CMK (cell line): ENCODE results near the gene PTTG1IP.
"Not testable (repeated sequence)": the region's sequence is repeated elsewhere in the genome, so short reads cannot be mapped to it uniquely, and the experiment has no call there.

Experiments used
- DNase-seq: peaks from one replicate; pipeline ENCODE4 v3.0.0-alpha.2; 2010; ENCODE audit warnings: low read depth

The PTTG1IP gene, protein sequence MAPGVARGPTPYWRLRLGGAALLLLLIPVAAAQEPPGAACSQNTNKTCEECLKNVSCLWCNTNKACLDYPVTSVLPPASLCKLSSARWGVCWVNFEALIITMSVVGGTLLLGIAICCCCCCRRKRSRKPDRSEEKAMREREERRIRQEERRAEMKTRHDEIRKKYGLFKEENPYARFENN

DNA sequence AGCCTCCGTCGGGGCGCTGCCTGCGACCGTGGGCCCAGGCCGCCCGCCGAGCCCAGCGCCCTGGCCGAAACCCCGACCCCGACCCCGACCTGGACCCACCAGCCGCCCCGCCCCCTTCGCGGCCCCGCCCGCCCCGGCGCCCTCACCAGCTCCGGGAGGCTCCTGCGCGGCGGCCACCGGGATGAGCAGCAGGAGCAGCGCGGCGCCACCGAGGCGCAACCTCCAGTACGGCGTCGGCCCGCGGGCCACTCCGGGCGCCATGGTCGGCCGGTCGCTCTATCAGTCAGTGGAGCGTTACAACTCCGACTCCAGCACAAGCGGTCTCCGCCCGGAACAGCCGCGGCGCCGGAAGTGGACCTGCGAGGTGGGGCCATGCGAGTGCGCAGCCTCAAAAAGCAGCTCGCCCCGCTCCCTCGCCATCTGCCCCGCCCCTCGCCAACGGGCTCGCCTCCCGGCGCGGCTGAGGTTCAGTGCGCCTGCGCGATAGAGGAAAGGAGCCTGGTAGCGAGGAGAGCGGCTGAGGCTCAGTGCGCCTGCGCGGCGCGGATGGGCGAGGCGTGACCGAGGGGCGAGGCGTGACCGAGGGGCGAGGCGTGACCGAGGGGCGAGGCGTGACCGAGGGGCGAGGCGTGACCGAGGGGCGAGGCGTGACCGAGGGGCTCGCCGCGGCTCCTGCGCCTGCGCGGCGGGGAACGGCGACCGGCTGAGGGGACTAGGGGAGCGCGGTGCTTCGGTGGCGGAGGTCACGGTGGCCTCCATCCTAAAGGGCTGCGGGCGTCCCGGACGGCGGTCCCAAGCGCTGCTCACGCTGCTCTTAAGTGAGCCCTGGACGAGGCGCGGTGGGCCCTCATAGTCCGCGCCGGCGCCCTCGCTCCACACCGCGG lies at the start of gene PTTG1IP:
Gene PTTG1IP (minus strand): TSS at position 335 of the 884 bp plus-strand sequence. CDS start 74 bp downstream, at position 261.
- DNase-seq: peak; percentile 99

GRCh38 chr21:44921928-44922327 lies 48.4 kb upstream of the PTTG1IP start:
- no peak for DNase-seq

- DNase-seq: peak; percentile 79
These were observed 47.5 kb upstream of the PTTG1IP start, which contains the start of gene ITGB2 for GRCh38 chr21:44920694-44921604. ITGB2 (minus strand) TSS chr21:44920899; CDS start chr21:44910782, 10,117 bp downstream.

DNA sequence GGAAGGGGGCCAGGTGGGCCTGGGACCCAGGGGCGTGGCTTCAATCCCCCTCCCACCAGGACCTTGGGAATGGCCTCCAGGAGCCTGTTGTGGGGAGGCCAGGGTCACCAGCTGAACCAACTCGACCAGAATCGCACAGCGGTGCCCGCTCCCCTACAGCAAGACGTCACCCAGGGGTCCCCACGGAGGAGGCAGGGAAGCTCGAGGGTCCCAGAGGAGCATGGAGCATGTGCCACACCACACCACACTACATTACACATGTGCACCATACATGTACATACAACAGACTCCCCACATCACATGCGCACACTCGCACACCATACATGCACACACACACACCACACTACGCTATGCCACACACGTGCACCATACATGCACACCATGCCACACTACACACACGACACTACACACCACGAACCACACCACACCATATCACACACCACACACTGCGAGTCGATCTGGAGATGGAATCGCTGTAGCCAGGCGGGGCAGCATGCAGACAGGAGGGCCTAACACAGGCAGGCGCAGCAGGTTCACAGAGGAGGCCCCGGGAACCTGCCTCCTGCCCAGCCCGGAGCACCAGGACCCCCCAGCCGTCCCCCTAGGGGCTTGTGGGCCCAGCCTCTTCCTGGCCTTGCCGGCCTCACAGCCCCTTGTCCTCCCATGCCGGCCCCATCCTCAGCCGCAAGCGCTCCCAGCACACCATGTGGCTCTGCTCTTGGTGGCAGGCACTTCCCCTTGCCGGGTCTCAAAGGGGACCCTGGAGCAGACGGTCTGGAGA lies 46.6 kb upstream of the PTTG1IP start:
- no peak for DNase-seq

- no peak for DNase-seq
These were observed 45.8 kb upstream of the PTTG1IP start for GRCh38 chr21:44919111-44919912.

GRCh38 chr21:44918581-44919033 lies 45.1 kb upstream of the PTTG1IP start:
- DNase-seq: no peak

DNA sequence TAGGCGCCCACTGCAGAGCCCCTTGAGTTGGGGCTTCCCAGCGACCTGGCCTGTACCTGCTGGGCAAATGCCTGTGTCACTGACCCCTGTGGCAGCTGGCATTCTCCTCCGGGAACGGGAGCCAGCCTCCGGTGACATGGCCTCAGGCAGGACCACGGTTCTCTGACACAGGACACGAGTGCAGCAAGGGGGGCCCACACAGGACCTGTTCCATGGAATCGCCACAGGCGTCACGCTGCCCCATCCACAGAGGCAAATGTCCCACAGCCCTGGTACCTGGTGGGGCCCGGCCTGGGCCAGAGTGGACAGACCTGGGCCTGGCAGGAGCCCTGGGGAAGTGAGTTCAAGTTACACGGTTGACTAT lies 44.6 kb upstream of the PTTG1IP start:
- no peak for DNase-seq

- DNase-seq: no peak
These were observed 44.1 kb upstream of the PTTG1IP start for GRCh38 chr21:44917446-44918106.

GRCh38 chr21:44916965-44917364 lies 43.5 kb upstream of the PTTG1IP start:
- no peak for DNase-seq

DNA sequence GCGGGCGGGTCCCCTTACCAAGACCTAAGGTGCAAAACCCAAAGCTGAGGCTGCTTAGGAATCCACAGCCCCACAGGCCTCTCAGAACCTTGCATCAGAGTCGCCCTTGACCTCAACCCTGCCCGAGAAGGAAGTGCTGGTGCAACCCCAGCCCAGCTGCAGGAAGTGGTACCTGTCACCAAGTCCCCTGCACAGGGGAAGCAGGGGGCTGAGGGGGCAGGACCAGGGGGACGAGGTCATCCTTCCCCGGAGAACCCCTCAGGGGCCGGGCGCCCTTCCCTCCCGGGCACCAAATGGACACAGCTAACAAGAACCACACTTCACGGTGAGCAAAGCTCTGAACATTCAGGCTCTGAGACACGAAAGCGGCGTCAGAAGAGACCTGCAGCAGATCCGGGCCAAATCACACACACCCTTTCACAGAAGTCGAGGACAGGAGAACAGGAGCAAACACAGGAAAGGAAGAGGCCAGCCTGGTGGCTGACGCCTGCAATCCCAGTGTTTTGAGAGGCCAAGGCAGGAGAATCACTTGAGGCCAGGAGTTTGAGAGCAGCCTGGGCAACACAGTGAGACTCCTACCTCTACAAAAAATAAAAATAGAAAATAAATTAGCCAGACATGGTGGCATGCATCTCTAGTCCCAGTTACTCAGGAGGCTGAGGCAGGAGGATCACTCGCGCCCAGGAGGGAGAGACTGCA lies 40.8 kb upstream of the PTTG1IP start:
- peak; percentile 60 for DNase-seq

DNA sequence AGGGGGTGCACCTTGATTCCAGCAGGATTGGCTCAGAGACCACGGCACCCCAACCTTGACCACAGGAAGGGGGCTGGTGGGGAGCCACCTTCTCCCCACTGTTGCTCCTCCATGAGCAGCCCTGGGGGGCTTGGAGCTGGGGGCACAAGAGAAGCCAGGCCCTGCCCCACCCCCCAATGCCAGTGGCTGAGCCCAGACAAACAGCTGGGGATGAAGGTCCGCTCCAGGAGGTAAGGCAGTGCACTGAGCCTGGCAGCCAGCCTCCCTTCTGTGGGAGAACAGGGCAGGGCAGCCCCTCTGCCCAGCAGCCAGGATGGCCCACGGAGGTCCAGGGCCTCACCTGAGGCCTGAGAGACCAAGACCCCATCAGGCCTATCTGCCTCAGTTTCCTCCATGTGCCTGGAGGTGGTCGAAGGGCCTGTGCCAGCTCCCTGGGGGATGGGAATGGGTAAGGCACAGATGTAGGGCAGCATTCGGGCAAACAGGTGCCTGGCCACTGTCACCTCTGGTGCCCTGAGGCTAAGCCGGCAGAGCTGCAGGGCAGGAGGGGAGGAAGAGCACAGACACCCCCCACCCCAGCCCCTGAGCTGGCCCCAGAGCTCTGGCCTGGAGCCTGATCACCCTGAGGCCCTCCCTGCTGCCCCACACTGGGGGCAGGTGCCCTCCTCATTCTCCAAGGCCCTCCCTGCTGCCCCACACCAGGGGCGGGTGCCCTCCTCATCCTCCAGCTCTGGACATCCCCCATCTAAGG lies 40.1 kb upstream of the PTTG1IP start:
- DNase-seq: no peak

GRCh38 chr21:44912506-44913412 lies 39.3 kb upstream of the PTTG1IP start:
- DNase-seq: not testable (repeated sequence)

- DNase-seq: no peak
These were observed 38.6 kb upstream of the PTTG1IP start for GRCh38 chr21:44912158-44912473.

DNA sequence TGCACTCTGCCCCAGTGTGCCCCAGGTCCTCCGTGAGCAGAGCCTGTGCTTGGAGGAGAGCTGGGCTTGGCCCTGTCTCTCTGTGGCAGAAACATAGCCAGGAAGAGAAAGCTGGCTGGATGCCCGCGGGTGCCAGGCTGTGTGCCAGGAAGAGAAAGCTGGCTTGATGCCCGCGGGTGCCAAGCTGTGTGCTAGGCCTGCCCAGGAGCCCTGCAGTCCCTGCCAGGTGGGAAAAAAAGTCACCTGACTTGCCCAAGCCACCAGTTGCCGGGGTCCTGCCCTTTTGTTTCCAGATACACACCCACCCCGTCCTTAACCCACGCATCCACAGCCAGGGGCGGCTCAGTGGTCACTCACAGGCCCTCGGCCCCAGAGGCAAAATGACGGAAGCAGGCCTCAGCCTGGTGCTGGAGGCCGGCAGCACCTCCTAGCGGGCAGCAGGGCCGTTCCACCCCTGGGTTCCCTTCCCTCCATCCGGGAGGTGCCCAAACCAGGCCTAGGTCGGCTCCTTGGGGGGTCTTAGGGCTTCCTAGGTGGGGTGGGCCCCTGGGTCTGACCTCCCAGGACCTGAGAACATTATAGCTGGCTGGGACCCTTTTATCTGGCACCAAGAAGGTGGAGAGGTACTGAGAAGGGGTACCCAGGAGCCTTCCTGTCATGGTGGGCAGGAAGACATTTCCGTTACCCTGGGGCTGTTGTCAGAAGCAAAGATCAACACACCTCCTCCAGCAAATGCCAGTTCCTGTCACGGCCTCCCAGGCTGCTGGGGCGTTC lies 38.1 kb upstream of the PTTG1IP start:
- no peak for DNase-seq

- no peak for DNase-seq
These were observed 37.5 kb upstream of the PTTG1IP start for GRCh38 chr21:44911068-44911383.

DNA sequence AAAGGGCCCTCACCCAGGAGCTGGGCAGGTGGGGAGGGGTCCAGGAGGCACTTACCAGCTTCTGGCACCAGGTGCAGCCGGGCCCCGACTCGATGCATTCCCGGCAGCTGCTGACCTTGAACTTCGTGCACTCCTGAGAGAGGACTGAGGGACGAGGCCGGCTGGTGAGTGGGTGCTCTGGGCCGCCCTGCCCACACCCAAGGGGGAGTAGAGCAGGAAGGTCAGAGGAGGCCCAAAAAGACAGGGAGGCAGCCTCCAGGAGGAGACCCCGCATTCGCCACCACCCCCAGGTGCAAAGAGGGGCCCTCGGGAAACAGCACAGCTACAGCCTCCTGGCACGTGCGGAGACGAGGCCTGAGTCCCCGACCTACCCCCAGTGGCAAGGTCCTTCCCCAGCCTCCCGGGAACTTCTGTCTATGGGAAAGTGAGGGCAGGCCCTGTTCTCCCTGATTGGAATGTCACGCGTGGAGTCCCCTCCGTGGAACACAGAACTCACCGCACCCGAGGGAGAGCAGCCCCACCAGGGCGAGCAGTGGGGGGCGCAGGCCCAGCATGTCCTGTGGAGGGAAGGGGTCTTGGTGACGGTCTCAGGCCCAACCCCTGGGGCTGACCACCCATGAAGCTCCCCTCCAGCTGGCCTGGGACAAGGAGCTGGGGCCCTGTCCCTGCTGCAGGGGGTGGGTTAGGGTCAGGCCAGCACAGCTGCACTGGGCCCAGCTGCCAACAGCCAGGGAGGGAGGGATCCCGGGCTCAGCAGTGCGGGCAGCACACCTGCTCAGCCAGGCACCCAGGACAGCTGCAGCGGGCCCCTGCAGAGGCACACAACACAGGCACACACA lies 37.0 kb upstream of the PTTG1IP start:
- DNase-seq: no peak
